Activated CD4-positive, alpha-beta T cell treated with anti-CD3 and anti-CD28 coated beads, Interleukin-2, amount 50 U/mL, for 16 hours (primary cell): ENCODE results near the gene LRRC4.

Source experiments
- DNase-seq: peaks from one replicate; pipeline ENCODE4 v3.0.0-alpha.2; 2020

LRRC4 gene

DNA sequence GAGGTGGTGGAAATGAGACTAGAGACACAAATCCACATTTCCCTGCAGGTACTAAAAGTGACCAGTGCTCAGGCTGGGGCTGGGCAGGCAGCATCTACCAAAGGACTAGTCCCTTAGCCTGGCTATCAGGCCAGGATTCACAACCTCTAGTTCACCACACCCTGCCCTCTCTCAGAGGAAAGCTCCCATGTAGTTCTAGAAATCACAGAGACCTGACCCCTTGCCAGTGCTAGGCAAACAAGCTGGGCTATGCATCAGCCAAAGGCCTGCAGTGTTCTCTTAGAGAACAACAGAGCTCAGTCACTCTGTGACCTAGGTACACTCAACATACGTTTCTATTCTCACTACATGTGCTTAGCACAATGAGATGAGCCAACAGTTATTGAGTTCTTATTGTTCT lies 26.7 kb upstream of the LRRC4 start:
- no peak for DNase-seq

DNA sequence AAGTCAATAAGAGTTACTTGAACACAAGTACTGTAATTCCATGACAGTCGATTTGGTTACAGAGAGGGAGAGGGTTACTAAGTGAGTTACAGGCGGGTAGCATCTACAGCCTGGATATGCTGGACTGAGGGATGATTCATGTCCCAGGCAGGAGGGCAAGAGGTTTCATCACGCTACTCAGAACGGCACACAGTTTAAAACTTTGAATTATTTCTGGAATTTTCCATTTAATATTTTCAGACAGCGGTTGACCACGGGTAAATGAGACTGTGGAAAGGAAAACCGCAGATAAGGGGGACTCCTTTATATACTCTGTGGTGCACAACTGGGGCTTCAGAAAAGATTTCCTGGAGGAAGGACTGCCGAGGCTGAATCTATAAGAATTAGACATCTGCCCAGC lies 25.7 kb upstream of the LRRC4 start:
- no peak for DNase-seq

DNA sequence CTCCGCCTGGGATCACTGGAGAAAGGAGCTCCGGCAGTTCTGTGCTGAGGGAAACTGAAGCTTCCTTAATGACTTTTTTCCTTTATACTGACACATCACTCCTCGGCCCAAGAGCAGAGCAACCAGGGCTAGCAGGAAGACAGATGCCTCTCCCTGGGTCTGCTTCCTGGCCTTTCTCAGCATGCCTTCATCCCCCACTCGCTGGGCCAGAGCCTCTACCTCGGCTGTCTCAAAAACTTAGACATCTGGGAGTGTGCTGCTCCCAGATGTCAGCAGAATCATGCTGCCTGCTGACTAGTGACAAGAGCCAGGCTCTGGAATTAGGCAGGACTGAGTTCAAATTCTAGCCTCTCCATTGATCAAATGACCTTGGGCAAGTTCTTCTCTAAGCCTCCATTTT lies 24.4 kb upstream of the LRRC4 start:
- DNase-seq: no peak

DNA sequence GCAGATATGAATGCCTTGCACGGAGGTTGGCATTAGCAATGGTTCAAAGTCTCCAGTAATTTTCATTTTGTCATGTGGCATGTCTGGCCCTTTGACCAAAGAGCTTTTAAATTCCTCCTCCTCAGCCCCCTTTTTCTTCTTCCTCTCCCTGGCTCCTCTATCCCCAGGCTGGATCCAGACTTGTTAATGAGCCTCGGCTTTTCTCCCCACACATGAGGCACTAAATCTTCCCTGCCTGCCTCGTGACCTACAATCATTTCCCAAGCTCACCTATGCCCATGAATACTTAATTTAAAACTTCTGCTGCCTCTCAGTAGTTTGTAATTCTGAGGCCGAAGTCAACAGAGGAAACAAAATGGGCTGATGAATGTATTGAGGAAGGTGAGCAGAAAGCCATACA lies 23.3 kb upstream of the LRRC4 start:
- DNase-seq: no peak

DNA sequence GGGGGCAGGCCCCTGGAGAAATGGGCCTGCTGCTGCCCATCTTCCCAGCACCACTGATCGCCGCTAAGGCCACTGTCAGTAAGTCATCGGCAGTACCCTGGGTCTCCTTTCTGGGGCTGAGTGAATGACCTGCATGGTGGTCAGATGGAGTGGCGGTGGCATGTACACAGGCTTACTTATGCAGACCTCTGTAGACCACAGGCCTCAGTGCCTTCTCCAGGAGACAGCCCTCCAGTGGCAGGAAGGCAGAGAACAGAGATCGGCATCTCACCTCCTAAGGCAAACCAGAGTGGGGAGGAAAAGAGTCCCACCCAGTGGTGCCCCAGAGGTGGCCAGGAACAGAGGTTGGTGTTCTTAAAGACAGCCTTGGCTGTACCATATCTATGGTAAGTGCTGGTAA lies 22.8 kb upstream of the LRRC4 start:
- no peak for DNase-seq

DNA sequence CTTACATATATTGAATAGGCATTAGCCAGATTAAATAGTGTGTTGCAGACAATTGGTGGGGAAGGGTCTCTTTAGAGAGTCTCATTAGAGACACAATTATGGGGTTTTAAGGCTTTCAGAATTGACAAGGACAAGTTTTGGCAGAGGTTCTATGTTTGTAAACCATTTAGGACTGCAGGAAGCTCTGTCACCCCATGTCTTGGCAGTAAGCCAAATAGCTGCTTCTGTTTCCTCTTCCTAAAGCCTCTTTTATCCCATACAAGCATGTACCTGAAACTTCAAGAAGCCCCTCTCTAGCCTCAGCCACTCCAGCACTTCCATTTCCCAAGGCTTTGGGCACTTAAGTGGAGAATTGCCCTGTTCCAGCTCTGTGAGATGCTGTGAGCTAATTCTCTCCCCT lies 21.8 kb upstream of the LRRC4 start:
- DNase-seq: no peak

DNA sequence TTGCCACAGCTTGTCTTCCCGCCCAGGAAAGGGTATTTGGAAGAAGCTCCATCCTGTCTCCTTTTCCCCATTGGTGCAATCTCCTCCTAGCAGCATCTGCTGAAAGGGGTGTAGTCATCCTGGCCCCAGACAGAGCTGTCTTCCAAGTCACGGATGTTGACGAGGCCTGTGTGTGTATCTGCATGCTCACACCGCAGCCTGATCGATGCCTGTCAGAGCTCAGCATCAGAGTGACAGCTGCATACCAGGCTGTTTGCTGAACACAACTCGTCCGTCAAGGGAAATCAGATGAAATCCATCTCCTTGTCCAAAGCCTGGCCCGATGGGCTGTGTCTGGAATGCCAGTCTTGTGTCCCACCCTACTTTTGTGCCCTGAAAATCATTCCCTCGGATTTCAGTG lies 21.2 kb upstream of the LRRC4 start:
- no peak for DNase-seq

DNA sequence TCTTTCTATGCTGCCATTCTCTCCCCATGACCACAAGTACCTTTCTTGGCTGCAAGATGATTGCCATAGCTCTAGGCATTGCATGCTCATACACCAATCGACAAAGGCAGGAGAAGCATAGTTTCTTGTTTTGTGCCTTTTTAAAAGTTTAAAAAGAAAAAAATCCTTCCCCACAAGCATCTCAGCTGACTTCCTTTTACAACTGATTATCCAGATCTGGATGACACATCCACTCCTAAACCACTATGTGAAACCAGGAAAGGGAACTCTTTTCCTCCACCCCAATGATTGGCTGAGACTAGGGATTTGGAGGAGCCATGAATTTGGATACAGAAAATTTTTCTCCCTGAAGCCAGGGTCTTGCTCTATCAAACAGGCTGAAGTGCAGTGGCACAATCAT lies 14.5 kb upstream of the LRRC4 start:
- no peak for DNase-seq

DNA sequence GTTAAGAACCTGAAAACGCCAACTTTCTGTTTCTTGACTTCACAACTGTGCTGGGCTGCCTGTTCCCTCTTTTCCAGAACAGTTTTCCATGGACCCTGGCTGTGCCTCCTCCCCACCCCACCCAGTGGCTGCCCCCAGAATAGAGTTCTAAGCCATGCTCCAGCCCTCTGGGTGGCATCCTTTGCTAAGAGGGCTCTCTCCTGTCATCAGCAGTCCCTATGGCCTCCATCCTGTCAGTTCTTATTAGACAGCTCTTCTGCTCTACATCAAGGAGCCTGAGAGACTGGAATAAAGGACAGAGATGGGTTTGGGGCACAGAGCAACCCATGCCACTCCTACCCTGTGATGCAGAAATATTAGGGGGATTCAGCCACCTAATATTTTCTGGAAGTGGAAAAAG lies 13.9 kb upstream of the LRRC4 start:
- DNase-seq: no peak

DNA sequence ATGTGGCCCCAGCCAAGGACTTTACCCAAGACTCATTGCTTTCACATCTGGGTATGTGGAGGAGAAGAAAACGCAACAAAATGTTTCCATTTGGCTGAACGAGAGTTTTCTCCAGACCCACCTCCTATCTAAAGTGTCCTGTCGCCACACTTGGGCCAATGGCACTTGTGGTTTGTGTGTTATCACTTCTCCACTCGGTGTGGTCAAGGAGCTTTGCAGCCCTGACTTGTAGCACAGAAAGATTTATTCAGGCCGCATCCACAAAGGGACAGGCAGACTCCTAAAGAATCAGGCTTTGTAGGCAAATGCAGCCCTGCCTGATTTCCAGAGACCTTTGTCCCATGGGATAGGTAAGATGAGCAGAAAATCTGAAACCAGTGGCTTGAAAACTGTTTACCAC lies 12.8 kb upstream of the LRRC4 start:
- DNase-seq: no peak

DNA sequence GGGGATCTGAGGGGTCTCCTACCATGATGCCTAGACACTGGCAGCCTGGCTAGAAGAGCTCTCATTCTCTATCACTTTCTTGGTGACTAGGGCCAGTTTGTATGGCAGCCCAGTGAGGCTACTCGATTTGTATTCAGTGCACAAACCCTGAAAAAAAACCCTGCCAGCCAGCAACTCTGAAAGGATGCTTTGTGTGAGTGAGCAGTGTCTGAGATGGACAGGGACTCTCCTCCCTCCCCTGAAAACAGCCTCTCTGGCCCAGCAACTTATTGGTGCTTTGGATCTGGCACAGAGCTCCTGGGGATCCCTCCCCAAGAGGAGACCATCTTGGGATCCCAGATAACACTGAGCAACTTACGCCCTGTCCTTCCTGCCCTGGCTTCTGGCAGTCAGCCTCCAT lies 10.8 kb upstream of the LRRC4 start:
- DNase-seq: no peak

DNA sequence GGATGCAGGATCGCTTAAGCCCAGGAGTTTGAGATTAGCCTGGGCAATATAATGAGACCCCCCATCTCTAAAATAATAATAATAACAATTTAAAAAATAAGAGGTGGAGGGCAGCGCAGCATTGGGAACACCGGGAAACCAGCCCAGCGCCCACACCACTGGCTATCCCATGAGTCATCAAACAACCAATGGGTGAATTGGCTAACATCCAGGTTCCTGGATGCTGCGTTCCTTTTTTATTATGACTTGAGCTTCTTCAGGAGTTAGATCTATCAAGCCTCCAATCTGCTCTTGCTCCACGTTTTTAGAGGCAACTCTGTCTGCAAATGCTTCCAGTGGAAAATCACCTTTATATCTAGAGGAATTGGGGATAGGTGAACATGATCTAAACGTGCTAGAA lies 10.0 kb upstream of the LRRC4 start:
- DNase-seq: no peak

DNA sequence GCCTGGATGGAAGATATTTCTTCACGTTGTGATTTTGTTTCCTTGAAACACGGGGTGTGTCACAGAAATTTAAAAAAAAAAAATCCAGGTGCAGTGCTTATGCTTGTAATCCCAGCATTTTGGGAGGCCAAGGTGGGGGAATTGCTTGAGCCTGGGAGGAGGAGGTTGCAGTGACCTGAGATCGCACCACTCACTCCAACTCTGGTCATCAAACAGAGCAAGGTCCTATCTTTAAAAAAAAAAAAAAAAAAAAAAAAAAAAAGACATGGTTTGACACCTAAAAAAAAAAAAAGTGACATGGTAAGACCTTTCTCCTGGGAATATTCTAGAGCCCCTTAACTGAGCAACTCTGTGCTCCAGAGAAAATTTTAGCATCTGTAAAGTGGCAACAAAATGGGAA lies 9.0 kb upstream of the LRRC4 start:
- DNase-seq: no peak

DNA sequence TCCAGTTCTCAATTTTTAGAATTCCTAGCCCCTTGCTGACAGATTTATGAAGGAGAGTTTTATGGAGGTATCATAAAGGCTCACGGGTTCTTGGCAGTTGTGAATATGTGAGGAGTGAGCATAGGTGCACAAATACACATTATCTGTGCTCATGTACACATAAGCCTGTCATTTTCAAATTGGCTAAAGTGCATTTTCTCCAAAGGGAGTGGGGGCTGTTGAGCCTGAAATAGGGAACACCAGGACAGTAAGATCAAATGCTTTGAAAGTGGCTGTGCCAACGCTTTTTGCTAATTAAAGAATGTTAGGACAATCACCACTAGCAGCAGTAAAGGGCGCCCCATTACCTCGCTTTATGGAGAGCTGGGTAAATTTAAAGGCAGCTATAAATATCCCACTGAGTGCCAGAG lies 8.3 kb upstream of the LRRC4 start:
- no peak for DNase-seq

DNA sequence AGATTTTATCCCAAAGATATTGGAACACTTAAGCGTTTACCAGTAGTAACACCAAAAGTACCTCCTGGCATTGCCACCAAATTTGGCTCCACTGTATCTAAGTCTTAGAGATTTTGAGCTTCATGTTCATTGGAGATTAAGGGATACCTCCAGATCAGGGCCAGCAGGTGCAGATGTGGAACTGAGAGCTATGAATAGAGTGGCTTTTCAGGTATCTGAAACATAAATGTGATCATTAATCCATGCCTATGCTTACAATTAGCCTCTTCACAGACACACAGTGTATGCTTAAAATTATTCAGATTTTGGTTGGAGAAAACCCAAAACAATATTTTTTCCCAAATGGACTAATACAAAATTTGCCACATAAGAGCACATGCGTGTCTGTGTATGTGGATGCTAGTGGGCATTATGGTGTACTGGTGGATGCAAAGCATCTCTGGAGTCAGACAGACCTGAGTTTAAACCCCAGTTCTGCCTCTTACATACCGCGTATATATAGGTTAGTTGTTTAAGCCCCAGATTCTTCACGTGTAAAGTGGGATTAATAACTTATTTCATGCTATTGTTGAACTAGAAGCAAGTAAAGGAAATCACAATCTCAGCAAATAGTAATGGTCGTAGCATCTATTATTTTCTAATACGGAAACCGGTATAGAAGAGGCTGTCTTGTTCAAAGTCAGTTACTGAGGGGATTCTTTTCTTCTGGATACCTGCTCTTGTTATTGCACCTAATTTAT lies 6.8 kb upstream of the LRRC4 start:
- no peak for DNase-seq

DNA sequence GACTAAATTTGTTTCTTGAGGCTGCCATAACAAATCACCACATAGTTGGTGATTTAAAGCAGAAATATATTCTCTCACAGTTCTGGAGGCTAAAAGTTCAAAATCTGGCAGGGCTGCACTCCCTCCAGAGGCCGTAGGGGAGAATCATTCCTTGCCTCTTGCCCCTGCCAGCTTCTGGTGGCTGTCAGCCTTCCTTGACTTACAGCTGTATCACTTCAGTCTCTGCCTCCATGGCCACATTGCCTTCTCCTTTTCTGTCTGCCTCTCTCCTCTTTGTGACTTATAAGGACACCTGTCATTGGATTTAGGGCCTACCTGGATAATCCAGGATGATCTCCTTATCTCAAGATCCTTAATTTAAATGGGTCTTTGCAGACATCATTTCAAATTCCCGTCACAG lies 5.8 kb upstream of the LRRC4 start:
- DNase-seq: no peak

DNA sequence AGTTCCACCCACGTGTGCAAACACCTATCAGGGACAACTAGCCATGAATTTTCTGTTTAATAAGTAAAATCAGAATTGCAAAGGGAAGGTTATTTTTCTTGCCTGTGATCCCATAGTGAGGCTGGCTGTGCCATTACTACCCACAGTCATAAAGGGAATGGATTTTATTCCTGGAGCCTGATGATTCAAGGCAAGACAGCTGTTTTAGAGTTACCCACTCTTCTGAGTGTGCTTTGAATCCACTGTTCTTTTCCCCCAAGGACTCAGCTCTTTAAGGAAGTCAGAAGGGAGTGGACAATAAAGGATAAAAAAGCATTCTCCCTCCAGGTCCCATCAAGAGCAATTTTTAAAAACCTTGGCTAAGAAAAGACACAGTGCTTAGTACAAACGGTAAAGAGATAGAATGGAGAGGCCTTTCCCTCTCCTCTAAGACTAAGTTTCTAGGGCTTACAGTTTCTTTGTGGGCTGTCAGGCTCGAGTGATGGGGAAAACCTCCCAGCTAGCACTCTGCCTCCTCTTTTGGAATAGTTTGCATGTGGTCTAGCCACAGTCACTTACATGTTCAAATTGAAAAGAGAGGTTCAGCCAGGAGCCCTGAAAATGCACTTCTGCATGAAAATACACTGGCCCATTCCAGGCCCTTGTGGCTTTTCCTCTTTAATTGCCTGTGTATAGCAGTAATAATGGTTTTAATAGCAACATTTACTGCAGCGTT lies 5.1 kb upstream of the LRRC4 start:
- no peak for DNase-seq

DNA sequence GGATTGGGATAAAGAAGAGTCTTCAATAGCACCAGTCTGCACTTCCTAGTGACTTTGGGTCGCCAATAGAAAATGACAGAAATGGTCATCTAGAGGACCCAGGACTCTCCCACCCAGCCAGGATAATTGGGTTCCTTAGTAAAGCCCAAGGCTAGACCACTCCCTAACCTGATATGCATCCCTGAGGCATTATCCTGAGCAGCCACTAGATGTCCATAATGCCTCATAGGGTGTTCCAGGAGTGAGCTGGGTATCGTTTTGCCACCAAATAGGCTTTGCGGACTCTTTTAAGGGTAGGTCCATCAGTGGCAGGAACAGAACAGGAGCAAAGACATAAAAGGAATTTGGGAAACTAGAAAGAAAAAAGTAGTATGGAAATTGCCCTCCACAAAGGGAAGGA lies 4.5 kb upstream of the LRRC4 start:
- no peak for DNase-seq

DNA sequence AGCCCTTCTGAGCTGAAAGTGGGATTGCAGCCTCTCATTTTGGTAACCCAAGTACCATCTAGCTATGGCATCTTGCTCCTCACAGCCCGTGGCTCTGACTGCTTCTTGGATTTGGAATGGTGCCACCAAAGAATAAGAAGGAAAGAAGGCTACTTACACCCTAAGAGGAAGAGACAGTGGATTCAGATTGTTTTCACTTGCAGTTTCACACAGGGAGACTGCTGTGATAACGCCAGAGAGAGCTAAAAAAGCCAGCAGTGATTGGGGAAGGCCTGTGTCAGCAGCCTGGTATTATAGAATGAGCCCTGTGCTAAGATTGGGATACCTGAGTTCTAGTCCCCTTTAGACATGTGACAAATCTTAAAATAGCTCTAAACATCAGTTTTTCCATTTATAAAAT lies 3.6 kb upstream of the LRRC4 start:
- DNase-seq: no peak

DNA sequence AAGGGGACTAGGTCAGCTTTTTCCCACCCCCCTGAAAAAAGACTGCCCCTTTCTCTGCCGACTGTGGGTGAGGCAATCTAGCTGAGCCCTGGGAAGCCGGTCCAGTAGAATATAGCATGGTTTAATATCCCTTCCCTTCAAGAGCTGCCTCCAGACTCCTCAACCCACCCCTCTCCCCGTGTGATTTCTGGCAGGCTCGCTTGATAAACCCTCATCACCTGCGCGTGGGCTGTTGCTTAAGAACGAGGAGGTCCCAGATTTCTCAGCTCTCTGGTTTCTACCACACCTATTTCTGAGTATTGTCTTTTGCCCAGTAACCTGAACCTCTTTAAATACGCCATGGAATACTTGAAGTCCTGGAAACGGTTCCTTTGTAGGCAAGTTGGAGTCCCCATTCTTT lies 2.0 kb upstream of the LRRC4 start:
- DNase-seq: no peak

DNA sequence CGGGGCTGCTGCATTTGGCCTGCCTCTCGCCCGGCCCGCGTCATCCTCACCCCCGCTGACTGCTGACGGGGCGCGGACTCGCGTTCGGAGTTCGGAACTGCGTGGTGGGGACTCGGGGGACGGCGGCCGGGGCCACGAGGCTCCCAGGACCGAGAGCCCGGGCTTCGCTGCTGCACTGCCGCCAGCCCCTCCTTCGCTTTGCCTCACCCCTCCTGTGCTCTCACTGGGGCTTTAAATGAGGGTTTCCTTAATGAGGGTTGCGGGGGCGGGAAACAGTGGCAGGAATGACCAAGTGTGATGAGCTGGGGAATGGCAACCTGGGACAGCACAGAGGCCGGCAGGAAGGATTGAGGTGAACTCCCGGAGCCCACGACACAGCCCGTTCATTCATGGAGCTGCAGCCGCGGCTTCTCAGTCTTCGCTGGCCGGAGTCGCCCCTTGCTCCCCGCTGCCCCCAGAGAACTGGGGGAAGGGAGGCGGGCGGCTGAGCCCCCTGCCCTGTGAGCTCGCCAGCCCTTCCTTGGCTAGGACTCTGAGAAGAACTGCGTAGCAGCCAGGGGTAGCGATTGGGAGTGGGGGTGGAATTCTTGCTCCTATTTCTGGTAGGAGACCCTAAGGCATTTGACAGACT lies 1.5 kb upstream of the LRRC4 start:
- DNase-seq: no peak

DNA sequence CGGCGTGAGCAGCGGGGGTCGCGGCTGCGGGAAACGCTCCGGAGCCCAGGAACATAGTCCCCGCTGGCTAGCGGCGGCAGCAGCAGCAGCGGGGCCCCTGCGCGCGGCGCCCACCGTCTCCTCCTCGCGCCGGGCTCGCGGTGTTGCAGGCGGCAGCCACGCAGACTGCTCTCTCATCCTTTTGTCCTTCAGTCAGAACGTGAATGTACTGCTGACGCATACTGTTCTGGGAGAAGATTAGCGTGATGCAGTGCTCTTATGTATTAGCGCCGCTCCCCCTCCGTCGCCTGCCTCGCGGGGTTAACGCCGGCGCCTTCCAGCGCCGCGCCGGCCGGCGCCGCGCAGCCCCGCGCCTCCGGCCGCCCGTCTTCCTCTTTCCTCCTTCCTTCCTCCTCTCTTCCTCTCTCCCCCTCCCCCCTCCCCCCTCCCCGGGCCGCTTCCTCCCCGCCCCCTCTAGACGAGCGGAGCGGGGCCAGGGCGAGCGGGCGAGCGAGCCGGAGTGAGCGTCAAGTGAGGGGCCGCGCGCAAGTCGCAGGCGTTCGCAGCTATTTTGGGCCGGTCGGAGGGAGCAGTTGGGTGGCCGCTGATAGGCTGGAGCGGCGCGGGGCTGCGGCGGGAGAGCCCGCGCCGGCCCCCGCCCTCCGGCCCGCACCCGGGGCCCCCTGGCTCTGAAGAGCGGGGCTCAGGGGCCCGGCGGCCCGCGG lies 816 bp upstream of the LRRC4 start:
- DNase-seq: peak; percentile 78

DNA sequence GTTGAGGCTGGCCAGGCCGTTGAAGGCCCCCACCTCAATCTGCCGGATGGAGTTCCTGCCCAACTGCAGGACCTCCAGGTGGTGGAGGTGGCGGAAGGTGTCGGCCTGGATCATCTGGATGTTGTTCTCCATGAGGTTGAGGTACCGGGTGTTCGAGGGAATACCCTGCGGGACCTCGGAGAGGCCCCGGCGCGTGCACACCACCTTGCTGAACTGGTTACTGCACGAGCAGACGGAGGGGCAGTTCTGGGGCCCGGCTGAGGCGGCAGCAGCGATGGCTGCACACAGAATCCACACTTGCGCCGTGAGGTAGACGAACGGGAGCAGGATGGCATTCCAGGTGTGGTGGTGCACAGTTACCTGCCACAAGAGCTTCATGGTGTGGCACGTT lies 979 bp downstream of the LRRC4 start:
- no peak for DNase-seq
